ENCODE results near the gene NRF1.
"Not testable (repeated sequence)": the region's sequence is repeated elsewhere in the genome, so short reads cannot be mapped to it uniquely, and the experiment has no call there.

The NRF1 gene

GRCh38 chr7:129611246-129612111 is at the start of gene NRF1:
Gene NRF1, plus strand, starts transcription at chr7:129611720. Its CDS starts 45,632 bp downstream, at chr7:129657352.
- DNase-seq, result peak; percentile 93 to 98 (median 96)

DNA sequence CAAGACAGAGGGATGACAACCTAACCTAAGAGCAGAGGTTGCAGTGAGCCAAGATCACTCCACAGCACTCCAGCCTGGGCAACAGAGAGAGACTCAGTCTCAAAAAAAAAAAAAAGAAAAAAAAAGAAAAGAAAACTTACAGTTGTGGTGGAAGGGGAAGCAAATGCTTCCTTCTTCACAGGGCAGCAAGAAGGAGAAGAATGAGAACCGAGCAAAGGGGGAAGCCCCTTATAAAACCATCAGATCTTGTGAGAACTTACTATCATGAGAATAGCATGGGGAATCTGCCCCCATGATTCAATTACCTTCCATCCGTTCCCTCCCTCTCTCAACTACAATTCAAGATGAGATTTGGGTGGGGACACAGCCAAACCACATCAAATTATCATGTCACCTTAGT is 45.2 kb upstream of the NRF1 start:
- peak; percentile 64 to 79 (median 74) for DNase-seq

DNA sequence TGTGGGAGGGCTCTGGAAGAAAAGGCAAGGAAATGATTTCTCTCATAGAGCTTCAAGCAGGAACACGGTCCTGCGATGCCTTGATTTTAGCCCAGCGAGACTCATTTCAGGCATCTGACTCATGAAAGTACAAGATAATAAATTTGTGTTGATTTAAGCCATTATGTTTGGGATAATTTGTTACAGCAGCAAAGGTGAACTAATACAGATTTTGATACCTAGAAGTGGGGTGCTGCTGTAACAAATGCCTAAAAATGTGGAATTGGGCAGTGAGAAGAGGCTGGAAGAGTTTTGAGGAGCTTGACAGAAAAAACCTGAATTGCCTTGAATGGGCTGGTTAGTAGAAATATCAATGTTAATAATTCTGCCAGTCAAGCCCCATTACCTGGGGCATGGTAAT is 44.1 kb upstream of the NRF1 start:
- no peak for DNase-seq

GRCh38 chr7:129568240-129568639 is 43.3 kb upstream of the NRF1 start:
- no peak for DNase-seq

- no peak for DNase-seq
Measured at GRCh38 chr7:129569326-129569725, 42.2 kb upstream of the NRF1 start.

DNA sequence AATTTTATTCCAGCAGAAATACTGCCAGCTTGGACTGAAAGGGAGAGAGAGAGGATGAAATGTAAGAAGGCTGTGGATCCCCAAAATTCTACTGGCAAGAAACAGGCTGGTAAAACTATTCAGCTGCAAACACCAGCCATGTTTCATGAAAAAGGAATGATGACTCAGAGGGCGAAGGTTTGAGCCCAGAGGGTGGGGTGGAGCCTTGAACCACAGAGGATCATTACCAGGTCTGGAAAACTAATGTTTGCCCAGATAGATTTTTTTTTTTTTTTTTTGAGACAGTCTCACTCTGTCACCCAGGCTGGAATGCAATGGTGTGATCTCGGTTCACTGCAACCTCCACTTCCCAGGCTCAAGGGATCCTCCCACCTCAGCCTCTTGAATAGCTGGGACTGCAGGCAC is 41.7 kb upstream of the NRF1 start:
- DNase-seq, result peak; percentile 45 to 56 (median 55)

DNA sequence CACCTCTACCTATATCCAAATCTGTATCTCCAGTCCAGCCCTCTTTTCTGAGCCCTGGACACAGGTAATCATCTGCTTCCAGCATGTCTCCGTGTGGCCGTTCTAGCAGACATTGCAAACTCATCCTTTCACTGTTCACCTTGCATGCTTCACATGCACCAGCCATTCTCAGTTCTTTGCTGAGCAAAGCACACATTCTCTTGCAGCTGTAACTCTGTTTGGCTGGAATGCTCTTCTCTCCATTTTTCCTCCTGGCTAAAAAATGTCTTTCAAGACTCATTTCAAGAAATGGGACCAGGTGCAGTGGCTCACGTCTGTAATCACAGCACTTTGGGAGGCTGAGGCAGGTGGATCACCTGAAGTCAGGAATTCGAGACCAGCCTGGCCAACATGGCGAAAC is 40.3 kb upstream of the NRF1 start:
- DNase-seq, result no peak

GRCh38 chr7:129572205-129572604 is 39.3 kb upstream of the NRF1 start:
- no peak for DNase-seq

GRCh38 chr7:129574487-129574886 is 37.0 kb upstream of the NRF1 start:
- DNase-seq, result peak in 2 of 3 donors; percentile 4 to 29

- DNase-seq, result no peak
Measured at GRCh38 chr7:129575699-129576098, 35.8 kb upstream of the NRF1 start.

DNA sequence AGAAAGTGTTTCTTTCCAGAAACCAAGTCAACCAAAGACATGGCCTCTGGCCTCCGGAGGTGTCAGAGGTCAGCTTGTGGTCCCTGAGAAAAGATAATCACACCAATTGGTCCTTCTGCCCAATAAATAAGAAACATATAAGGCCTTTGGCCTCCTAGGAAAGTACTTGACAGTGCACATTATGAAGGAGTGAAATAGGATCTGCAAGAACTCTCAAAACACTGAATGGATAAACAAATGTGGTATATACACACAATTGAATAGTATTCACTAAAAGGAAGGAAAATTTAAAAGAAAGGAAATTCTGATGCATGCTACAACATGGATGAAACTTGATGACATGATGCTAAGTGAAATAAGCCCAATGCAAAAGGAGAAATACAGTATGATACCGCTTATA is 35.4 kb upstream of the NRF1 start:
- DNase-seq, result no peak

DNA sequence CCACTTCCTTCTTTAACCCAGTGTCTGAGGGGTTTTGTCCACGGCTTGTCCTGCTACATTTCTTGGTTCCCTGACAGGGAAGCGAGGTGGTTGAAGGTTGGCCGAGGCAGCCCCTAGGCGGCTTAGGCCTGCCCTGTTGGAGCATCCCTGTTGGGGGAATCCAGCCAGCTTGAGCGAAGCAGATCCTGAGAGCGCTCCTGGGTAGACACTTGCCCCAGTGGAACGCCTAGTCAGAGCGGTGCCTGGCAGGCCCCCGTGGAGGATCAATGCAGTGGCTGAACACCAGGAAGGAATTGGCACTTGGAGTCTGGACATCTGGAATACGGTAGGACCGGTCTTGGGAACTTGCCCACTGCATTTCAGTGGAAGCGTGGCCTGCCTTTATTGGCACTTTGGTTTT is 32.7 kb upstream of the NRF1 start:
- no peak for DNase-seq

DNA sequence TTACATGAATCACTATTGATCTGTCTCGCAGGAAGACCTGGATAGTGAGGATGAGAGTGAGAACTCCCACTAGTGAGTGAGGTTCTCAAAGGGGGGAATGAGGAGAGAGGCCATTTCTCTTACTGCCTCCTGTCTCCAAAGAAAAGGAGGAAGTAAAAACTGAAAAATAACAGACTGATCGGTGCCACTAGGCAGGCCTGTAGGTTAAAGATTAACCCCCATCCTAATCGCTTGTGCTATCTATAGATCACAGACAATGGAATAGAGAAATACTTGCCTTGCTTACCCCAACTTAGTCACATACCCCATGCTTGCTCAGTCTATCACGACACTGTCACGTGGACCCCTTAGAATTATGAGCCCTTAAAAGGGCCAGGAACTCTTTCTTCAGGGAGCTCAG is 25.3 kb upstream of the NRF1 start:
- DNase-seq, result not testable (repeated sequence)

GRCh38 chr7:129588268-129588667 is 23.3 kb upstream of the NRF1 start:
- no peak for DNase-seq

DNA sequence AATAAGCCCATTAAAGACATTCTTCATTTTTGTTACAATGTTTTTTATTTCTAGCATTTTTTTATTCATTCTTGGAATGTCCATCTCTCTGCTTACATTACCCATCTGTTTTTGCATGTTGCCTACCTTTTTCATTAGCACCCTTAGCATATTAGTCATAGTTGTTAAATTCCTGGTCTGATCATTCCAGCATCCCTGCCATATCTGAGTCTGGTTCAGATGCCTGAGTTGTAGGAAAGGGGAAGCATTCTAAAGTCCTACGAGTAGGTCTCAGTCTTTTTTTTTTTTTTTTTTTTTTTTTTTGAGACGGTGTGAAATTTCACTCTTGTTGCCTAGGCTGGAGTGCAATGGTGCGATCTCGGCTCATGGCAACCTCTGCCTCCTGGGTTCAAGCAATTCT is 19.7 kb upstream of the NRF1 start:
- DNase-seq, result no peak

- not testable (repeated sequence) for DNase-seq
Measured at GRCh38 chr7:129596386-129596785, 15.1 kb upstream of the NRF1 start.

GRCh38 chr7:129597672-129598071 is 13.8 kb upstream of the NRF1 start:
- DNase-seq, result no peak

- DNase-seq, result peak in 1 of 3 donors; percentile 10
Measured at GRCh38 chr7:129599174-129599573, 12.3 kb upstream of the NRF1 start.

DNA sequence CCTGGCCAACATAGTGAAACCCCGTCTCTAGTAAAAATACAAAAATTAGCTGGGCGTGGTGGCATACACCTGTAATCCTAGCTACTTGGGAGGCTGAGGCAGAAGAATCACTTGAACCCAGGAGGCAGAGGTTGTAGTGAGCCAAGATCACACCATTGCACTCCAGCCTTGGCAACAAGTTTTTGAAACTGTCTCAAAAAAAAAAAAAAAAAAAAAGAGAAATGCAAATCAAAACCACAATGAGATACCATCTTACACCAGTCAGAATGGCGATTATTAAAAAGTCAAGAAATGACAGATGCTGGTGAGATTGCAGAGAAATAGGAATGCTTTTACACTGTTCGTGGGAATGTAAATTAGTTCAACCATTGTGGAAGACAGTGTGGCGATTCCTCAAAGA is 7.9 kb upstream of the NRF1 start:
- not testable (repeated sequence) for DNase-seq

- DNase-seq, result not testable (repeated sequence)
Measured at GRCh38 chr7:129604021-129604420, 7.5 kb upstream of the NRF1 start.

DNA sequence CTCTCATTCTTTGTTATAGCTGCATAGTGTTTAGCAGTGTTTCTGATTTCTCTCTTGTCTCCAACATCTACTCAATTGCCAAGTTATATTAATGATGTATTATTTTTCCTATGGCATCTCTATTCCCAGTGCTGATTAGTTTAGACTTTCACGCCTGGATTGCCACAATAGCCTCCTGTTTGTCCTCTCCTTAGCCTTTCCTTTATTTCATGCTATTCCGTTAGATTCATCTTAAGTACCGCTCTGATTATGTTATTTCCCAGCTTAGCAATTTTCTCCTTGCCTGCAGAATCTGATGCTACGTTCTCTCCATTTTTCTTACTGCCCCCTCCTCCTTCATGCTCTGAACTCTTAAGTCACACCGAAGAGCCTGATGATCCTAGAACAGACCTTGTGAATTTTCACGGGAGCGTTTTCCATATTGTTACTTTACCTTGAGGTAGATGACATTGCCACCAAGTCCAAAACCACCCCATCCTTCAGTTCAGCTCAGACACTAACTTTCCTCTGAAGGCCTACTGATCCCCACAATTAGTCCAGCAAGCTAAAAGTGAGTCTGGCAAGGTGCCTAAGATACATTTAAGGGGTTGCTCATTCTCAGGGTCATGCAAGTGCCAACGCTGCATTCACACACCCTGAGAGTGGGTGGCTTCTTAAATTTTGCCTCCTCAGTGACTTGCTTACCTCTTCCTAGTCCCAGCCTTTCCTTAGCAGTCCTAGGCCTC is 6.6 kb upstream of the NRF1 start:
- DNase-seq, result no peak

DNA sequence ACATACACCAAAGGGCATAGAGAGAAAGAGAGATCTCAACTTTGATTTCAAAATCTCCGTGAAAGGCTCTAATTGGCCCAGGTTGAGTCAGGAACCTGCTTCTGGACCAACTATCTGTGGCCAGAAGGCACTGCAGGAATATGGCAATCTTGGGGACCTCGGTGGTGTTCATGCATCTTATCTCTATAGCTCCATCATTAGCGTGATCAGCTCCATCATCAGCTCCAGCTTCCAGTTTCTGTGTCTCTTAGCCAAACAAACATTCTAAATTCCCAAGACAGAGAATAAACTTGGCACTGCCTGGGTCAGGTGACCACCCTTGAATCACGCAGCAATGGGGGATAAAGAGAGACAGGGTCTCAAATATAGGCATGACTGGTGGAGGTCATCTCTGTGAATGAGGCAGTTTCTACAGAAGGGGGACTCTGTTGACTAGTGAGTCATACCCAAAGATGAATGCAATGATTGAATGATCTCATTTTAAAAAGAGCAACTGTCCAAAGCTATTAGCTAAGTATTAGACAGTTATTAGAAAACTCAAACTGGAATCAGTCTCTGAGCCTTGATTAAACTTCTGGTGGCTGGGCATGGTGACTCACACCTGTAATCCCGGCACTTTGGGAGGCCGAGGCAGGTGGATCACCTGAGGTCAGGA is 5.4 kb upstream of the NRF1 start:
- peak in 2 of 3 donors; percentile 38 to 49 for DNase-seq

GRCh38 chr7:129606803-129607202 is 4.7 kb upstream of the NRF1 start:
- peak; percentile 68 to 79 (median 73) for DNase-seq
